ENCODE data around the gene KRTAP13-4.

KRTAP13-4 gene

GRCh38 chr21:30430170-30430655 is at the start of gene KRTAP13-4:
Gene KRTAP13-4 (plus strand): TSS chr21:30430220. CDS start chr21:30430276, 56 bp downstream.
- no peak for DNase-seq (ENCODE audit: insufficient read length, low spot score)
- TF ChIP-seq, protein P1, sequence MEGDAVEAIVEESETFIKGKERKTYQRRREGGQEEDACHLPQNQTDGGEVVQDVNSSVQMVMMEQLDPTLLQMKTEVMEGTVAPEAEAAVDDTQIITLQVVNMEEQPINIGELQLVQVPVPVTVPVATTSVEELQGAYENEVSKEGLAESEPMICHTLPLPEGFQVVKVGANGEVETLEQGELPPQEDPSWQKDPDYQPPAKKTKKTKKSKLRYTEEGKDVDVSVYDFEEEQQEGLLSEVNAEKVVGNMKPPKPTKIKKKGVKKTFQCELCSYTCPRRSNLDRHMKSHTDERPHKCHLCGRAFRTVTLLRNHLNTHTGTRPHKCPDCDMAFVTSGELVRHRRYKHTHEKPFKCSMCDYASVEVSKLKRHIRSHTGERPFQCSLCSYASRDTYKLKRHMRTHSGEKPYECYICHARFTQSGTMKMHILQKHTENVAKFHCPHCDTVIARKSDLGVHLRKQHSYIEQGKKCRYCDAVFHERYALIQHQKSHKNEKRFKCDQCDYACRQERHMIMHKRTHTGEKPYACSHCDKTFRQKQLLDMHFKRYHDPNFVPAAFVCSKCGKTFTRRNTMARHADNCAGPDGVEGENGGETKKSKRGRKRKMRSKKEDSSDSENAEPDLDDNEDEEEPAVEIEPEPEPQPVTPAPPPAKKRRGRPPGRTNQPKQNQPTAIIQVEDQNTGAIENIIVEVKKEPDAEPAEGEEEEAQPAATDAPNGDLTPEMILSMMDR (IDR thresholded peaks at IDR 0.05; ENCODE audit: insufficient read depth, missing control alignments): no peak

DNA sequence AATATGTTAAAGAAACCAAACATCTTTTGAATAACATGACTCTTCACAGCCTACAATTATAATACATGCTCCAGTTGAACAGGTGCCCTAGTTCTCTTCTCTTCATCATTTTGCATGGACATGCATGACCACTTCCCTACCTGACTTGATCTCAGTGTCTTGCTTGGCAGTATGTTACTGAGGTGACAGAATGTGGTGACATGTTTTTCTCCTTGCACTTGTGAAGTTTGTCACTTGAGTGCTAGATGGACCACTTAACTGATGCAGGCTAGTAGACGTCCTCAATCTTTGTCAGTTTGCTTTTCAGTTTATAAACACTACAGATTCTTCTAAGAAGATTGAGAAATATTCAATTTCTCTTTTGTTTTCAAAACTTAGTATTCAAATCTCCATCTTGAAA is 47.8 kb upstream of the KRTAP13-4 start:
- DNase-seq (ENCODE audit: insufficient read length, low spot score): no peak
- no peak for FAIRE-seq
- TF ChIP-seq, protein P1 (IDR thresholded peaks at IDR 0.05; ENCODE audit: insufficient read depth, missing control alignments): no peak

More at GRCh38 chr21:30430170-30430655, at the start of gene KRTAP13-4:
- no peak for FAIRE-seq

DNA sequence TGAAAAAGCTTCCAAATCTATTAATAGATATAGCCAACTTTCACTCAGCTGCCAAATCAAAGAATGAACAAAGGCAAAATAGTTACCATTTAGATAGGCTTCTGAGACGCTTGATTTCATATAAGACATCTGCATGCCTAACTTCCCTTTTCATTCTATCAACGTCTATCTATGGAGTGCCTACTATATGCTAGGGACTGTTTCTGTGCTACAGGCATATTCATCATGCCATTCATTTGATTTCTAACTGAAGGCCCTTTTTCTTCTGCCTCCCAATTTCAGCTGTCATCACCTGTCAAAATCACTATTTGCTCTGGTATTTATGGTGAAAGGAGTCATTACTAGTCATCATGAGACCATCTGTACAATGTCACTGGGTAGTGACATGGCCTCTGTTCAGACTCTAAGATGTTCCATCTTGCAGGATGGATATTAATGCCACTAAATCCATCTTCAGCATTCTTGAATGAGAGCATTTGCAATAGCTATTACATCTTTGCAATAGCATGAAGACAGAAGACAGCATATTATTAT is 38.5 kb upstream of the KRTAP13-4 start:
- FAIRE-seq (no peak), DNase-seq (ENCODE audit: insufficient read length, low spot score) (no peak)
- TF ChIP-seq, protein P1 (IDR thresholded peaks at IDR 0.05; ENCODE audit: insufficient read depth, missing control alignments): no peak

GRCh38 chr21:30395731-30396130 is 34.3 kb upstream of the KRTAP13-4 start, which contains the start of gene KRTAP13-1:
Gene KRTAP13-1 (plus strand): TSS chr21:30396031. CDS start chr21:30396087, 56 bp downstream.
- TF ChIP-seq, protein P1 (IDR thresholded peaks at IDR 0.05; ENCODE audit: insufficient read depth, missing control alignments): no peak

DNA sequence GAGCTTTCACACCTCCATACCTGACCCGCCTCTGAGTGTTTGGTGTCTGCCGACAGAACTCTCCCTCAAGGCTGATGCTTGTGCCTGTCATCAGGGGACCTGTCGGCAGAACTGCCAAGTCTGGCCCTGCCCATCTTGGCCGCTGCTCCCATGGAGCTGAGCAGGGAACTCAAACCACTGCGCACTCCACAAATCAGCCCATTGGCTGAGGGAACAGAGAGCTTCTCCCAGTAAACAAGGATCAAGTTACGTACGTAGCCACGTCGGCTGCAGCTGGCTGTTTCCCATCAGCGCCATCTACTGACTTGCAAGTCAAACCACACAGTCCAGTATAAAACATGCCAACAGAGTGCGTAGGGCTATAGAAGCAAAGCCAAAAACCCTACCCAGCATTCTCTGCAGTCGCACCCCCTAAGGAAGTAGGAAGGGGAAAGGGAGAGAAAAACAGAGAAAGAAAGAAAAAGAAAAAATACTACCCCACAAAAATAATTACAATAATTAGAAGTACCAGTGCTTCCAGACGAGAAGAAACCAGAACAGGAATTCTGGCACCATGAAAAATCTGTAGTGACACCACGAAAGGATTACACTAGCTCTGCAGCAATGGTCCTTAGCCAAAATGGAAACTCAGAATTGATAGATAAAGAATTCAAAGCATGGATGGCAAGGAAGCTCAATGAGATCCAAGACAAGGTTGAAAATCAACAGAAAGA is 21.1 kb upstream of the KRTAP13-4 start:
- FAIRE-seq (no peak), DNase-seq (ENCODE audit: insufficient read length, low spot score) (no peak)
- TF ChIP-seq, protein P1 (IDR thresholded peaks at IDR 0.05; ENCODE audit: insufficient read depth, missing control alignments): peak; percentile 26

More at GRCh38 chr21:30395731-30396130, 34.3 kb upstream of the KRTAP13-4 start, which contains the start of gene KRTAP13-1:
- DNase-seq (ENCODE audit: insufficient read length, low spot score) (no peak), FAIRE-seq (no peak)

- no peak for FAIRE-seq
- TF ChIP-seq, protein P1 (IDR thresholded peaks at IDR 0.05; ENCODE audit: insufficient read depth, missing control alignments): no peak
- DNase-seq (ENCODE audit: insufficient read length, low spot score): no peak
Observed at GRCh38 chr21:30415993-30416392, 14.0 kb upstream of the KRTAP13-4 start.

DNA sequence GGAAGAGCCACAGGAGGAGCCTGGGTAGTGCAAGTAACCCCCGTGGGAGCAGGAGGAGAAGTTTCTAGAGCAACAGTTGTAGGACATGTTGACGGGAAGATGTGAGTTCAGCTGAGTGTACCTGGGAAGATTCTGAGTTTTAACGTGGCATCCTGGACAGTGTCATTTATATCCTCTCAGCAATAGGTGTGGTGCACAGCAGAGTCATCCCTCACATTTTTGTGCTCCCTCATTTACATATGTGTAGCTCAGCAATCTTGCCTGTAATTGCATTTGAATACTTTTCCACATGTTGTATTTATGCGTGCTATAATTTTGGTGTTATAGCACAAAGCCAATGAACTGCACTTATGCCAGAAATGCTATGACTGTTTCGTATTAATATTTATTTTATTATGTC is 4.2 kb upstream of the KRTAP13-4 start, which contains the start of gene KRTAP13-3:
KRTAP13-3 (minus strand) TSS at position 101 of the 400 bp plus-strand sequence; CDS start at position 87, 14 bp downstream.
- DNase-seq (ENCODE audit: insufficient read length, low spot score) (no peak), FAIRE-seq (no peak)
- TF ChIP-seq, protein P1 (IDR thresholded peaks at IDR 0.05; ENCODE audit: insufficient read depth, missing control alignments): no peak

Measured in D721Med (cell line).